Measurements from ENCODE around the gene BLCAP.
"Not testable (repeated sequence)": the region's sequence is repeated elsewhere in the genome, so short reads cannot be mapped to it uniquely, and the experiment has no call there.

BLCAP gene

DNA sequence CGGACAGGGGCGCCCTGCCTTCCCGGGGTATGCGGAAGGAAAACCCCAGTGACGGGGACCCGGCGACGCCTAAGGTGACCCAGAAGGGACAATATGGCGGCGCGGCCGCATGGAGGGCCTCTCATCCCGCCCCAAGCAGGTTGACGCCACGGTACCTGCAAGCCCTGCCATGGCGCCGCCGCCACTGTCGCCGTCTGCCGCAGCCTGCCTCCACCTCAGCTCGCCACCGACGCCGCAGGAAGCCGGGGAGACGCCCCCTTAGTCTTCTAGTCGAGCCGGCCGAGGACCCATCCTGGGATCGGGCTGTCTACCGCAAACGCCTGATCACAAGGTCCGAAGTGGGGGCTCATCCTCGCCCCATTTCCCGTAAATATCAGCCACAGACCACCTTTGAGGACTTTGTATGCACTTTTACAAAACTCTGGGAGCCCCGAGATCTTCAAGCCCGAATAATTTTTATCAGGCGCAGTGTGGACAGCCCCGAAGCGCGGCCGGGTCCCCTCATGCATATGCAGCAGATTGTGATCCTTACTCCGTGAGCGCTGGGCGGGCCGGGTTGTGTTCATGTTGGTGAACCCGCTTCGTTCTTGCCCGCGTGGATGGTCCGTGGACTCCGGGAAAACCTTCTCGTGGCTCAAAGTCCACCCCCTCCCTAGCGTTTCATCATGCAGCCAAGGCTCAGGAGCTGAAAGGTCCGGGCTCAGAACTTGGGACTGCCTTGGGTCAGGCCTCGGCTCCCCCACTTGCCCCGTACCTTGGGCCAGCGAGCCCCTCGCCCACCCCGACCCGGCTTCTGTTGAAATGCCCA, at the start of gene BLCAP:
TSS of gene BLCAP (minus strand) at position 239 of the 808 bp plus-strand sequence. CDS start 8,702 bp downstream, outside the sequence.
- DNase-seq: peak; percentile 75 to 84

GRCh38 chr20:37577436-37577835, 49.8 kb upstream of the BLCAP start:
- not testable (repeated sequence) for DNase-seq

DNA sequence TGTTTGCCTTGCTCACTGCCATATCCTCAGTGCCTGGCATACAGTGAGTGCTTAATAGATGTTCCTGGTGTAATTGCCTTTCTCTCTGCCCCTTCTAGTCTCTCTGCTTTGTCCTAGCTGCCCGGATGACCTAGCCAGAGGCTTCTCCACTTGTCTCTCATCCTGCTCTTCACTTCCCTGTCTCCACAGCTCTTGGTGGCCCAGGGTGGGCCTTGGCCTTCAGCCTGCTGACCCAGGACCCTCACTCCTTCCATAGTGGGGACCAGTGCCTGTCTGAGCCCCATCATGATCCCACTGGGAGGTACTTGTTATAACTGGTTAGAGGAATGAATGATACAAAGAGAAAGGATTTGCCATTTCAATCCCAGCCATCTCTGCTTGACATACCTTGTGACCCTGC, 49.2 kb upstream of the BLCAP start:
- DNase-seq: no peak

DNA sequence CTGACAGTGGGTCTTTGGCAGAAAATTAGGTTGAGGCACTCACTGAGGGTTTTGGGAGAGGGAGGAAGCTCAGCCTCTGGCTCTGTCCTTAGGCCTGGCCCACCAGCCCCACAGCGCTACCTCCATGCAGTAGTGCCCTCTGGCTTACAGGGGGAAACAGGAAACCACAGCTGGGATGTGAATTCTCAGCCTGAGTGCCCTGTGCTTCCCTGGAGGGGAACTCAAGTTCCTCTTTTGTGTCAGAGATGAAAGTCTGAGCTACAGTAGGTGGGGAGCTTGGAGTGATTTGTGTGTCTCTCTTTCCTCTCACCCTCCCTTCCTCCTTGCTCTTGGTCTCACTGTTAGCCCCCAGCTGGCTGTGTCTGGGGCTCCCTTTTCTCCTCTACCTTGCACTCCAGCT, 48.2 kb upstream of the BLCAP start:
- no peak for DNase-seq

GRCh38 chr20:37574199-37574890, 46.7 kb upstream of the BLCAP start:
- no peak for DNase-seq

DNA sequence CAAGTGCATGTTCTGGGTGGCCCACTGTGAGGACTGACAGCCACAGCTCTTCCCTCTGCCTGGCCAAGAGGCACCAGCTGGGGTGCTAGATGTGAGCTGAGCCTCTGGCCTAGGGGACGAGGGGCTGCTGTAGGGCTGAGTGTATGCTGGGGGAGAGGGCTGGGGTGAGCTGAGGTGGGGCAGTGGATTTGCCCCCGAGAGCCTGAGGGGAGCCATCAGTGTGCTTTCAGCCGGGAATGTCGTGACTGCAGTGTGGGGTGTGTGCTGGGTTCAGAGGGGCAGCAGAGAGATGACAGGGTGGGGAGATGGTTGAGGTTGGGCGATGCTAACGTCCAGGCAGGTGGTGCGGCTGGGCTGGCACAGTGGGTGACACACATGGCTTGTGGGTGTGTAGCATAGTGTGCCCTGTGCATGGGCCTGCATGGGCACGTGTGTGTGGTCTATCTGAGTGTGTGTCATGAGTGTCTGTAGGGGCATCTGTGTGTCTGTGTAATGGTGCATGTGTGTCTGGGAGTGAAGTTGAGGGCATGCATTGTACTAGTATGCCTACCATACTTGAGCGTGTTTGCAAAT, 46.0 kb upstream of the BLCAP start:
- no peak for DNase-seq

- no peak for DNase-seq
Observed at GRCh38 chr20:37571033-37571432, 43.4 kb upstream of the BLCAP start.

DNA sequence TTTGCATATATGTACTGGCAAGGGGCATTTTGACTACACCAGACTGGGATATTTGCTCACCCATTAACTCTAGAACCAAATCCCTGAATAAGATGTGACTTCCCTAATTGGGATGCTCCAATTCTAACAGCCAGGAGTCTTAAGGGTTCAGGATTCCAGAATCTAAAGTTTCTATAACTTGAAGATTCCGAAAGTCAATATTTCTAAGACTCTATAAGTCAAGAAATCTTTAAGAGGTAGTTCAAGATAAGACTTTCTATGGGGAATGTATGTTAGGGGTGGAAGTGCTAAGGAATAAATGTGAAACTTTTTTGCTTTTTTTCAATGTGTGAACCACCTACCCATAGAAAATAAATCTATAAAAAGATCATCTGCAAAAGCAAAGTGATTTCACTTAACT, 42.7 kb upstream of the BLCAP start:
- no peak for DNase-seq

DNA sequence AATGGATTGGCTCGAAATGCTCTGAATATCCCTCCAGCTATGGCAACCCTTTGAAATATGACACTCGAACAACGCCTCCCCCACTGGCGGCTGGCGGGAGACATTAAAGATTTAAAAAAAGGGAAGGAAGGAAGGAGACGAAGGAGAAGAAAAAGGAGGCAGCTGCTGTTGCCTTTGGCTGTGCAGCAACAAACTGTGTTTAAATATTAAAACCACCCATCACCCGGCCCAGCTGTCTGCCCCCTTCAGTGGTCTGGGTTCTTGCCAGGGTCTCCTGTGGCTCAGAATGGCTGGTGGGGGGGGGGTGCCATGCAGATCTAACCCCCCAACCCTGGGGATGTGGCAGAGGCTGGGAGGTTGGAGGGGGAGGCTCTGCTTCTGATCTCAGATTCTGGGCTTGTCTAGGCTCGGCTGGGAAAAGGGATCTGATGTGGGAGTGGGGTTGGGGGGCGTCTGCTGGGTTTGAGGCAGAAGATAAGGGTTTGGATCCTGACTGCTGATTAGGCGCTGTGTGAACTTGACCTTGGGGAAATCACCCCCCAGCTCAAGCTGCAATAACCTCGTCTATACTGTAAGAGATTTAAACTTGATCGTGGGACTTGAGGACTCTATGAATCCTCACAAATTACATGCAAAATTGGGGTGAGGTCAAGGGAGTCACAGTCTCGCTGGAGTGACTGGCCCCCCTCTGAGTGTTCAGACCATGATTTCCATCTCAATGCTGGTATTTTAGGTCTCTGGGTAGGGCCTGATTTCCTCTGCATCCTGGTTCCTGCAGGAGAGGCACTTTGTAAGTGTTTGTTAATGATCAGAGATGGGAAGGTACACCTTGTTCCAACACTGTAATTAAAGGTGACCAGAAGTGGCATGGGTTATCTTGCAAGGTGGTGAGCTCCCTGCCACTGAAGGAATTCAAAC, 40.3 kb upstream of the BLCAP start:
- no peak for DNase-seq

- no peak for DNase-seq
Observed at GRCh38 chr20:37567331-37567665, 39.6 kb upstream of the BLCAP start.

- no peak for DNase-seq
Observed at GRCh38 chr20:37566590-37567330, 39.1 kb upstream of the BLCAP start.

GRCh38 chr20:37565134-37565811, 37.6 kb upstream of the BLCAP start:
- no peak for DNase-seq

- DNase-seq: peak in 1 of 2 experiments; percentile 21
Observed at GRCh38 chr20:37564388-37565133, 36.9 kb upstream of the BLCAP start.

DNA sequence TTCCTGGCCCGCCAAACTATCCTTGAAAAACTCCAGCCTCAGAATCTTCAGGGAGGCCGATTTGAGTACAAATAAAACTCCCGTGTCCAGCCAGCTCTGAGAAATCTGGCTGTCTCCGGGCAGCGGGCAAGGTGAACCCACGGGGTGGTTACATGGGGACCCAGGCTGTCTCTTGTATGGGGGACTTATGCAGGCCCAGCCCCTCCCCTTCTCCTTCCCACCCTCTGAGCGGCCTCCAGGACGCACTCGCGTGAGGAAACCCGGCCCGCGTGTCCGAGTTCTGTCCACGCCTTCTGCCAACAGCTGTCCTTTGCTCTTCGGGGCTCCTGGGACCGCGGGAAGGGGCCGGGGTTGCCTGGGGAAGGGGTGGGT, 36.3 kb upstream of the BLCAP start:
- no peak for DNase-seq

- DNase-seq: no peak
Observed at GRCh38 chr20:37562695-37563480, 35.2 kb upstream of the BLCAP start.

GRCh38 chr20:37560629-37561028, 33.0 kb upstream of the BLCAP start:
- no peak for DNase-seq

DNA sequence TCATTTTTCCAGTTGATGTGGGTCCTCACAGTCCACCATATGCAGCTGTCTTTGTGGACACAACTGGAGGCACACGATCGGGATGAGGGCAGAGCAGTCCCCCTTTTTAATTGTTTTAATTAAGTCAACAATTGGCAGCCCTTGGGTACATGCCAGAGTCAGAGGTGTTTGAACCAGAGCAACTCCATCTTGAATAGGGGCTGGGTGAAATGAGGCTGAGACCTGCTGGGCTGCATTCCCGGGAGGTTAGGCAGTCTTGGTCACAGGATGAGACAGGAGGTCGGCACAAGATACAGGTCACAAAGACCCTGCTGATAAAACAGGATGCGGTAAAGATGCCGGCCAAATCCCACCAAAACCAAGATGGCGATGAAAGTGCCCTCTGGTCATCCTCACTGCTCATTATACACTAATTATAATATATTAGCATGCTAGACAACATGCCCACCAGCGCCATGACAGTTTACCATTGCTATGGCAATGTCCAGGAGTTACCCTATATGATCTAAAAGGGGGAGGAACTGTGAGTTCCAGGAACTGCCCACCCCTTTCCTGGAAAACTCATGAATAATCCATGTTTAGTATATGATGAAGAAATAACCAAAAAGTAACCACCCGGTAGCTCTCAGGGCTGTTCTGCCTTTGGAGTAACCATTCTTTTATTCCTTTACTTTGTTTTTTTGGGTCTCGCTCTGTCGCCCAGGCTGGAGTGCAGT, 31.8 kb upstream of the BLCAP start:
- no peak for DNase-seq

GRCh38 chr20:37558779-37559178, 31.1 kb upstream of the BLCAP start:
- no peak for DNase-seq

DNA sequence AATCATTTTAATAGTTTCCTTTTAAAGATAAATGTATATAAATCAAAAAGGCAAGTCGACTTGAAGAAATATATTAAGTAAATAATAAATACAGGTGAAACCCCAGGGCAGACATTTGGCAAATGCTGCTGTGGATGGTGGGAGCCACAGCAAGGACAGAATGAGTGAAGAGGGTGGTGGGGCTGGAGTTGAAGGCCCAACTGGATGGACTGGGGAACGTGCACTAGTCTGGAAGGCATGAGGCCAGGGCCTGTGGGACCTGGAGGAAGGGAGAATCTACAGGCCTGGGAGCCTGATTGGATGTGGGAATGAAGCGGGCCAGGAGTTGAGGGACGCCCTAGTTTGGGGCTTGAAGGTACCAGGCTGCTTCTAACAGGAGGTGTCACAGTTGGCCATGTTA, 30.6 kb upstream of the BLCAP start:
- DNase-seq: no peak
